HG03565 (cell line): ENCODE results near the gene DOCK1.

ENCODE experiments used
- ATAC-seq: cut with Tn5 transposase; IDR thresholded peaks from one replicate; pipeline ENCODE4 v1.9.1; 2021; ENCODE audit warnings: mild to moderate bottlenecking, moderate library complexity; ENCODE audit not compliant: unreplicated experiment

Gene DOCK1

GRCh38 chr10:127003032-127003685 is 97.9 kb downstream of the DOCK1 start:
- ATAC-seq = no peak

- ATAC-seq = no peak
Observed at GRCh38 chr10:127006453-127006852, 101.2 kb downstream of the DOCK1 start.

GRCh38 chr10:127009366-127009765 is 104.1 kb downstream of the DOCK1 start:
- no peak for ATAC-seq

- no peak for ATAC-seq
Observed at GRCh38 chr10:127011174-127011573, 105.9 kb downstream of the DOCK1 start.

GRCh38 chr10:127012071-127012768 is 107.0 kb downstream of the DOCK1 start:
- ATAC-seq = no peak

GRCh38 chr10:127012769-127013152 is 107.5 kb downstream of the DOCK1 start:
- no peak for ATAC-seq

GRCh38 chr10:127013211-127013656 is 108.0 kb downstream of the DOCK1 start:
- no peak for ATAC-seq

GRCh38 chr10:127013691-127014473 is 108.7 kb downstream of the DOCK1 start:
- ATAC-seq = no peak

- ATAC-seq = no peak
Observed at GRCh38 chr10:127014671-127015070, 109.4 kb downstream of the DOCK1 start.

- ATAC-seq = no peak
Observed at GRCh38 chr10:127015373-127015772, 110.1 kb downstream of the DOCK1 start.

- ATAC-seq = no peak
Observed at GRCh38 chr10:127016331-127016730, 111.1 kb downstream of the DOCK1 start.

GRCh38 chr10:127017541-127018297 is 112.5 kb downstream of the DOCK1 start:
- ATAC-seq = no peak

- no peak for ATAC-seq
Observed at GRCh38 chr10:127018298-127018650, 113.0 kb downstream of the DOCK1 start.

GRCh38 chr10:127018766-127019165 is 113.5 kb downstream of the DOCK1 start:
- ATAC-seq = no peak

- ATAC-seq = no peak
Observed at GRCh38 chr10:127020260-127020659, 115.0 kb downstream of the DOCK1 start.

GRCh38 chr10:127021801-127022200 is 116.6 kb downstream of the DOCK1 start:
- ATAC-seq = no peak

- ATAC-seq = no peak
Observed at GRCh38 chr10:127024685-127025435, 119.6 kb downstream of the DOCK1 start.

- ATAC-seq = no peak
Observed at GRCh38 chr10:127027786-127028185, 122.6 kb downstream of the DOCK1 start.

GRCh38 chr10:127028556-127028955 is 123.3 kb downstream of the DOCK1 start:
- no peak for ATAC-seq

GRCh38 chr10:127029061-127029460 is 123.8 kb downstream of the DOCK1 start:
- no peak for ATAC-seq
